H1 (cell line): ENCODE results near the gene ARHGEF11. TPM values are rescaled to one million over a fixed set of nuclear protein-coding genes. Genes with fewer than 3 reads are reported as not detected.

ENCODE experiments used
- CTCF ChIA-PET: fragments of 300-600 bp; sonication (Branson Sonifier 250); formaldehyde crosslinking; loops from one replicate; lab custom pipeline; 2021; ENCODE audit not compliant: partially characterized antibody; lab: Charles Lee
- POLR2A ChIA-PET: fragments of 300-600 bp; sonication (Branson Sonifier 250); formaldehyde crosslinking; loops from one replicate; lab custom pipeline; 2021; ENCODE audit warnings: inconsistent platforms; ENCODE audit not compliant: partially characterized antibody; lab: Charles Lee
- DNase-seq, 2 experiments: peaks; one replicate each; pipeline versions ENCODE4 v3.0.0 to v3.0.0-alpha.2; 2010 to 2022; ENCODE audit warnings: low spot score in 2 of 2, low read depth in 1 of 2, mixed read lengths in 1 of 2
- FAIRE-seq: peaks from 2 replicates; lab custom pipeline; 2011; peaks lifted over from hg19 to GRCh38; lab: Jason Lieb, UNC
- H2AFZ ChIP-seq: 2 replicates; pipeline ENCODE4 v1.8.1; 2012; ENCODE audit warnings: low read length, inconsistent platforms
- H2AK5ac ChIP-seq: 2 replicates; pipeline ENCODE4 v1.6.1; 2013; ENCODE audit warnings: low read depth, low read length
- H2BK120ac ChIP-seq: replicated peaks from 2 replicates; pipeline ENCODE3; 2013; ENCODE audit warnings: low read depth, low read length, inconsistent platforms
- H2BK12ac ChIP-seq: 2 replicates; pipeline ENCODE4 v1.6.1; 2013; ENCODE audit warnings: low read depth, low read length
- H2BK15ac ChIP-seq: 2 replicates; pipeline ENCODE4 v1.6.1; 2013; ENCODE audit warnings: low read length
- H2BK20ac ChIP-seq: 2 replicates; pipeline ENCODE4 v1.6.1; 2013; ENCODE audit warnings: low read length
- H2BK5ac ChIP-seq: 2 replicates; pipeline ENCODE4 v1.6.1; 2013; ENCODE audit warnings: low read depth, low read length
- H3K14ac ChIP-seq: 2 replicates; pipeline ENCODE4 v1.6.1; 2013; ENCODE audit warnings: inconsistent platforms; ENCODE audit not compliant: insufficient read length
- H3K18ac ChIP-seq: 2 replicates; pipeline ENCODE4 v1.6.1; 2013; ENCODE audit warnings: low read length; ENCODE audit errors: extremely low read depth
- H3K23ac ChIP-seq: 2 replicates; pipeline ENCODE4 v1.6.1; 2013; ENCODE audit warnings: inconsistent platforms; ENCODE audit not compliant: insufficient read length
- H3K23me2 ChIP-seq: 2 replicates; pipeline ENCODE4 v1.6.1; 2013; ENCODE audit warnings: low read depth, low read length
- H3K27ac ChIP-seq: 2 replicates; pipeline ENCODE4 v1.6.1; 2011; ENCODE audit warnings: low read depth, low read length, inconsistent platforms
- H3K27me3 ChIP-seq, 4 experiments: replicated peaks in 1 of 4; 1 replicate in 1 of 4; 2 replicates in 3 of 4; pipeline versions ENCODE4 v1.6.1 to v1.8.1; 2011 to 2013; ENCODE audit warnings: low read length in 3 of 4, mild to moderate bottlenecking in 3 of 4, inconsistent platforms in 2 of 4, mixed read lengths in 2 of 4, moderate library complexity in 1 of 4; ENCODE audit not compliant: control insufficient read depth in 3 of 4, insufficient read depth in 3 of 4; ENCODE audit errors: extremely low read depth in 1 of 4
- H3K36me3 ChIP-seq, 4 experiments: 2 replicates each; pipeline versions ENCODE4 v1.6.1 to v1.8.1; 2011 to 2013; ENCODE audit warnings: mild to moderate bottlenecking in 4 of 4, low read length in 3 of 4, moderate library complexity in 2 of 4, control low read depth in 1 of 4, inconsistent platforms in 1 of 4; ENCODE audit not compliant: insufficient read depth in 4 of 4, control insufficient read depth in 2 of 4
- H3K4ac ChIP-seq: replicated peaks from 2 replicates; pipeline ENCODE3; 2013; ENCODE audit warnings: low read length, low read depth, mixed read lengths, inconsistent platforms; ENCODE audit not compliant: insufficient read length
- H3K4me1 ChIP-seq, 4 experiments: replicated peaks in 1 of 4; 1 replicate in 1 of 4; 2 replicates in 3 of 4; pipeline versions ENCODE4 v1.6.1 to v1.8.1; 2011 to 2013; ENCODE audit warnings: low read length in 3 of 4, inconsistent platforms in 2 of 4, mixed read lengths in 1 of 4; ENCODE audit not compliant: insufficient read depth in 4 of 4, control insufficient read depth in 3 of 4
- H3K4me2 ChIP-seq, 2 experiments: 2 replicates each; pipeline versions ENCODE4 v1.6.1 to v1.8.1; 2011 to 2013; ENCODE audit warnings: low read depth in 2 of 2, low read length in 2 of 2, control low read depth in 1 of 2, inconsistent platforms in 1 of 2, mild to moderate bottlenecking in 1 of 2; ENCODE audit not compliant: insufficient read depth in 1 of 2
- H3K4me3 ChIP-seq, 4 experiments: fragments of 200-600, 300-600 bp in 1 of 4; sonication (generic), shearing (Covaris generic), sonication (Bioruptor Twin) in 1 of 4; 2 replicates each; pipeline versions ENCODE4 v1.5.1 to v1.8.1; 2011 to 2016; ENCODE audit warnings: low read length in 4 of 4, low read depth in 3 of 4, control low read depth in 2 of 4, inconsistent platforms in 2 of 4, mild to moderate bottlenecking in 2 of 4, mixed read lengths in 1 of 4, moderate library complexity in 1 of 4; ENCODE audit not compliant: insufficient read depth in 2 of 4; ENCODE audit errors: extremely low read depth in 1 of 4
- H3K56ac ChIP-seq: replicated peaks from 2 replicates; pipeline ENCODE3; 2013; ENCODE audit warnings: low read depth, mild to moderate bottlenecking, mixed read lengths, low read length, inconsistent platforms; ENCODE audit not compliant: insufficient read length
- H3K79me1 ChIP-seq: 2 replicates; pipeline ENCODE4 v1.6.1; 2013; ENCODE audit warnings: low read depth, low read length, control low read depth
- H3K79me2 ChIP-seq, 2 experiments: 2 replicates each; pipeline versions ENCODE4 v1.6.1 to v1.8.1; 2012 to 2013; ENCODE audit warnings: low read length in 2 of 2, mild to moderate bottlenecking in 2 of 2, inconsistent platforms in 1 of 2; ENCODE audit not compliant: insufficient read depth in 2 of 2, control insufficient read depth in 1 of 2
- H3K9ac ChIP-seq, 4 experiments: replicated peaks in 1 of 4; 1 replicate in 1 of 4; 2 replicates in 3 of 4; pipeline versions ENCODE4 v1.6.1 to v1.8.1; 2011 to 2013; ENCODE audit warnings: low read depth in 3 of 4, low read length in 3 of 4, control low read depth in 2 of 4, mild to moderate bottlenecking in 2 of 4, moderate library complexity in 2 of 4, inconsistent platforms in 1 of 4; ENCODE audit errors: extremely low read depth in 1 of 4
- H3K9me3 ChIP-seq, 2 experiments: 2 replicates each; pipeline versions ENCODE4 v1.6.1 to v1.8.1; 2012 to 2013; ENCODE audit warnings: mild to moderate bottlenecking in 2 of 2, moderate library complexity in 2 of 2, control low read depth in 1 of 2, inconsistent platforms in 1 of 2, low read depth in 1 of 2, low read length in 1 of 2, mixed read lengths in 1 of 2; ENCODE audit not compliant: insufficient read depth in 2 of 2
- H4K20me1 ChIP-seq, 2 experiments: replicated peaks in 1 of 2; 2 replicates each; pipeline versions ENCODE3 to v1.8.1; 2011 to 2013; ENCODE audit warnings: inconsistent platforms in 2 of 2, low read length in 2 of 2, mild to moderate bottlenecking in 1 of 2; ENCODE audit not compliant: insufficient read depth in 2 of 2, control insufficient read depth in 1 of 2
- H4K5ac ChIP-seq: 2 replicates; pipeline ENCODE4 v1.6.1; 2013; ENCODE audit warnings: low read length, low read depth, mixed read lengths, inconsistent platforms; ENCODE audit not compliant: insufficient read length
- H4K8ac ChIP-seq: 2 replicates; pipeline ENCODE4 v1.8.0; 2013; ENCODE audit warnings: mild to moderate bottlenecking, moderate library complexity, low read length, inconsistent platforms; ENCODE audit not compliant: insufficient read depth; ENCODE audit errors: extremely low read depth
- H4K91ac ChIP-seq: replicated peaks from 2 replicates; pipeline ENCODE3; 2013; ENCODE audit warnings: low read length, mixed read lengths, inconsistent platforms; ENCODE audit not compliant: insufficient read length
- WGBS, 2 experiments: shearing (Covaris generic) in 1 of 2; methylation state at CpG; one replicate each; pipeline versions ENCODE4 v1.1.6 to v1.1.7; 2013 to 2015; ENCODE audit warnings: low lambda C conversion rate in 2 of 2, mixed read lengths in 2 of 2, inconsistent platforms in 1 of 2, low coverage in 1 of 2, missing lambda C conversion rate in 1 of 2; ENCODE audit not compliant: insufficient replicate concordance in 2 of 2, insufficient coverage in 1 of 2, insufficient read length in 1 of 2; ENCODE audit errors: extremely low coverage in 1 of 2, missing lambda C conversion rate in 1 of 2; 5-methylcytosine and 5-hydroxymethylcytosine counted together
- polyA plus RNA-seq, 7 experiments: library from polyadenylated mRNA; depleted of rRNA in 3 of 7; stranded (reverse) in 5 of 7; unstranded in 2 of 7; fragments of >200 nt in 5 of 7; fragments of 200-250 nt in 2 of 7; gene quantifications; 1 replicate in 5 of 7; 2 replicates in 1 of 7; 4 replicates in 1 of 7; pipeline versions ENCODE4 v1.2.1 to v1.2.3, GENCODE V29; 2011 to 2013; ENCODE audit warnings: missing spikeins in 2 of 7, mixed read lengths in 2 of 7
- total RNA-seq: library from RNA; stranded (reverse); fragmentation: NEBNext Ultra II Directional; extraction: Animal tissue kit (Norgen Biotek cat#: 25700); gene quantifications from 2 replicates; pipeline ENCODE4 v1.2.1, GENCODE V29; 2021

Gene ARHGEF11
- total and polyA plus RNA-seq, 2 of the 8 experiments (the other 6 are each of a cell fraction or from before 2014, with no cell fraction given) = 19.9 to 33.1 TPM

DNA sequence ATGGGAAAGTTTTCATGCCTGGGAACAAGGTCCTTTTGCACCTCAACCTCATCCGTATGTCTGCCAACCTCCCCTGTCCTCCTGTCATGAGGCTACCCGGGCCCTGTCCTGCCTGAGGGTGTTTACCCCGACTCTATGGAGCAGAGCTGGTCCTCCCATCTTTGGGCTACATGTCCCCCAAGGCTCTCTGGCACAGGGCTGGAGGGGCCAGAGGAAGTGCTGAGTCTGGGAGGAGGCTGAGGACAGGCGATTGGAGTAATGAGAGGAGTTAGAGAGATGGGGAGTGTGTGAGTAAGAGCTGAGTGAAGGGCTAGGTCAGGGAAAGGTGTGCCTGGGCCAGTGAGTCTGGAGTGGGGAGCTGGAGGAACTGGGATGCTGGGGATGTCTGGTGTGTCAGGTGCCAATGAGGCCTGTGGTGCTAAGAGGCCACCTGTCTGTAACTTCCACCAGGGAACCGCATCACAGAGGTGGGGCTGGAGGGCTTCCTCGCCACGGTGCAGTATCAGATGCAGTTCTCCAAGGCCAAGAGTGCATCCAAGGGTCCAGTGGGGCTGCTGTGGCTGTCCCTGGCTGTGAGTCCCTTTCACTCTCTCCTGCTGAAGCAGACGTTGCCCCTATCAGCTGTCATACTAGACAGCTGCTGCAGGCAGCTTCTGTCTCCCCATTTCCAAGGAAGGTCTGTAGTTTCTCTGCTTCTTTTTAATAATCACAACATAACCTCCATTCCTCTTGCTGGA, 113.4 kb downstream of the ARHGEF11 start:
- Histone ChIP-seq H3K23me2 (peaks cover 5% of the 10 kb centered on the region; the same call in 1 of the 2 replicates), H3K4me2 (no peak overlapping the region)

More for the DNA sequence above, 113.4 kb downstream of the ARHGEF11 start:
- Histone ChIP-seq H3K23ac (no peak overlapping the region), H4K20me1 (peaks cover 2 to 4% of the 10 kb centered on the region in 2 experiments), H3K9ac (no peak overlapping the region), H2BK120ac (no peak overlapping the region), H4K91ac (no peak overlapping the region), H4K8ac (no peak overlapping the region; the same call in 1 of the 2 replicates), H3K18ac (no peak overlapping the region), H2BK5ac (no peak overlapping the region), H3K9me3 (no peaks in the 10 kb centered on the region), H3K79me1 (no peaks in the 10 kb centered on the region), H3K27ac (no peak overlapping the region), H3K14ac (no peak overlapping the region), H3K4ac (no peak overlapping the region), H2BK15ac (no peak overlapping the region), H2BK20ac (no peak overlapping the region), H2BK12ac (no peak overlapping the region), H2AFZ (no peak overlapping the region), H3K56ac (no peak overlapping the region), H3K36me3 (peaks cover 0 to 13% (median 0%) of the 10 kb centered on the region in 4 experiments; a peak in 3 of 8 replicates), H4K5ac (no peak overlapping the region), H2AK5ac (no peak overlapping the region), H3K79me2 (no peaks in the 10 kb centered on the region), H3K4me1 (peaks cover 0 to 4% (median 3%) of the 10 kb centered on the region in 4 experiments; a peak in 4 of 7 replicates), H3K27me3 (peaks cover 6 to 24% (median 22%) of the 10 kb centered on the region in 4 experiments), H3K4me3 (no peak overlapping the region)
- WGBS, 2 experiments = 85% methylated on average over 8 of the region's 8 CpGs; no CpG with 5 or more reads in 1 of the 2 experiments
- CTCF ChIA-PET = interaction anchor here (0.6 to 4.2 kb wide), 13 partner anchors 12 to 131 kb away, joined by 3 to 25 read pairs (median 3); partner anchors contain the start of gene LRRC71
- no peak for DNase-seq
- no peak for FAIRE-seq
- POLR2A ChIA-PET = interaction anchor here (0.7 to 1.1 kb wide), 3 partner anchors 11 to 37 kb away, joined by 3 to 4 read pairs (median 4); no protein-coding TSS in a partner anchor
